TTC549 (cell line): ENCODE measurements around the gene PACS2.
"Not testable (repeated sequence)": the region's sequence is repeated elsewhere in the genome, so short reads cannot be mapped to it uniquely, and the experiment has no call there.

Source experiments
- FAIRE-seq: peaks from 2 replicates; lab custom pipeline; 2012; peaks lifted over from hg19 to GRCh38; lab: Jason Lieb, UNC

Gene PACS2

DNA sequence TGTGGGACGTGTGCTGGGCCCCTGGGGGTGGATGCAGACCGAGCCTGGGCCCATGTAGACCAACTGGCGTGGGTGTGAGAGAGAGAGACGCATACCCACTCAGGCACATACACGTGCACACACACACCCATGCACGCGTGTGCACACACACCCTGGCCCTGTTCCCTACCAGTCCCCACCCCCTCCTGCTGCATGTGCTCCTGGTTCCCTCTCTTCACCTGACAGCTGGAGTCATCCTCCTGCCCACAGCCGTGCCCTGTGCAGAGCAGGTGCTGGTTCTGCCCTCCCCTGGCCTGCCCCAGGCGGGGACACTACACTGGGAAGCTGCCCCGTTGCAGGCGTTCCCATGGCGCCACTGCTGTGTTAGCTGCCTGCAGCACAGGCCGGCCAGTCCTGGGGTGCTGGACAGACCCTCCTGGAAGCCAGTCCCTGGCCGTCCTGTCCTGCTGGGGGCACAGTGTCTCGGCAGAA, 18.5 kb downstream of the PACS2 start:
- no peak for FAIRE-seq

DNA sequence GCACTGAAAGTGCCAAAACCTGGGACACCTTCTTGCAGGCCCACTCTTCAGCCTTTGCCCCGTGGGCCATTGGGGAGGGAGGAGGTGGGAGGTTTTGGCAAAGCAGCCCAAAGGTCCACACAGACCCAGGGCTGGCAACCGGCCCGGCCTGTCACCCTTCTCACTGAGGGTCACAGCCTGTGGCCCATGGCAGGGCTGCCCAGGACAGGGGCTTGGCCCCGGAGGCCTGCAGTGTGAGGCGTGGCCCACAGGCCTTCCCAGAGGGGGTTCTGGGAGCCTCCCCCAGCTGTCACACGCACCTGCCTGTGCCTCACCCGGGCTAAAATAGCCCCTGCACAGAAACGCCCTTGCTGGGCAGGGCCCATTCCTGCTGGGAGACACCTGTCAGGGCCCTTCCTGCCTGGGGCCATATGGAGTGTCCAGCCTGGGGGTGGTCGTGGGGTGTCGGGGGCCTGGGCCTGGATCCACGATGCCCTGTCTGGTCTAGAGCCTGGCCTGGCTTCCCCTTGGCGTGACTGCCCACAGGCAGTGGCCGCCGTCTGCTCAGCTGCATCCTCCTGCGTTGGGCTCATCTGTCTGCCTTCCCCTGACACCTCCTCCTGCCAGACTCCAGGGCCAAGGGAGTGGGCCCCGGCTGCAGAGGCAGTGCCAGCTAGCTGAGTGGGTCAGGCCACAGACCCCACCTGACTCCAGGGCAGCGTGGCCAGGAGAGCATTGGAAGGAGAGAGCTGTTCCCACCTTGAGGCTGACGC, 19.2 kb downstream of the PACS2 start:
- FAIRE-seq = no peak

DNA sequence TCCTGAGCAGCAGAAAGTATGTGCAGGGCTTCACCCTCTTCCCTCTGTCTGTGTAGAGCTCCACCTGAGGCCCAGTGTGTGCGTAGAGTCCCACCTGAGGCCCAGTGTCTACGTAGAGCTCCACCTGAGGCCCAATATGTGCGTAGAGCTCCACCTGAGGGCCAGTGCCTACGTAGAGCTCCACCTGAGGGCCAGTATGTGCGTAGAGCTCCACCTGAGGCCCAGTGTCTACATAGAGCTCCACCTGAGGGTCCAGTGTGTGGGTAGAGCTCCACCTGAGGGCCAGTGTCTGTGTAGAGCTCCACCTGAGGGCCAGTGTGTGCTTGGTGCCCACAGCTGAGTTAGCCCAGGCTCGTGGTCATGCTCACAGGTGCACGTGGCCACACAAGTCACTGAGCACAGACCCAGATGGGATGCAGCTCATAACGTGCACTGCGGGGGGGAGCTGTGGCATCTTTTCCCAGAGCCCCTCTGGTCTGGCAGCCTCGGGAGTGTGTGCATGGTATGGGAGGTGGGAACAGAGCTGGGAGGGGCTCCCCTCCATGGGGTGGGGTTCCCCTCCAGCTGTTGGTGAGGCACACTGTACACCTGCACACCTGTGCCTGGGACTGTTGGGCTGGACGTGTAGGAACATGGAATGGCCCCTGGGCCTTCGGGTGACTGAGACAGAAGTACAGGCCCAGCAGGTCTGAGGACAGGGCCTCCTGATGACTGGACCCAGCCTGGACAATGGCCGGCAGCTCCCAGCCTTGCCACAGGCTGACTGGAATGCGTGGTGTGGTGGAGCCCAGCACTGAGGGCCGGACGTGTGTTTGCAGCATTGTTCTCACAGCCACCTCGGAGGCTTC, 20.1 kb downstream of the PACS2 start:
- no peak for FAIRE-seq

DNA sequence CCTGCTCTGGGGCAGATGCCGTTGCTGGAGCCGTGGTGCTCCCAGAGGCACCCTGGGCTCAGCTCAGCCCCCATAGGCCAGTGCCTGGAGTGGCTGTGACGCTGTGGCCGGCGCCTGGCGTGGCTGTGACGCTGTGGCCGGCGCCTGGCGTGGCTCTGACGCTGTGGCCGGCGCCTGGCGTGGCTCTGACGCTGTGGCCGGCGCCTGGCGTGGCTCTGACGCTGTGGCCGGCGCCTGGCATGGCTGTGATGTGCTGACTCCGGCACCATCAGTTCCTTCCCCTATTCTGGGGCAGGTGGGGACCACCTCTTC, 20.6 kb downstream of the PACS2 start:
- FAIRE-seq = not testable (repeated sequence)

DNA sequence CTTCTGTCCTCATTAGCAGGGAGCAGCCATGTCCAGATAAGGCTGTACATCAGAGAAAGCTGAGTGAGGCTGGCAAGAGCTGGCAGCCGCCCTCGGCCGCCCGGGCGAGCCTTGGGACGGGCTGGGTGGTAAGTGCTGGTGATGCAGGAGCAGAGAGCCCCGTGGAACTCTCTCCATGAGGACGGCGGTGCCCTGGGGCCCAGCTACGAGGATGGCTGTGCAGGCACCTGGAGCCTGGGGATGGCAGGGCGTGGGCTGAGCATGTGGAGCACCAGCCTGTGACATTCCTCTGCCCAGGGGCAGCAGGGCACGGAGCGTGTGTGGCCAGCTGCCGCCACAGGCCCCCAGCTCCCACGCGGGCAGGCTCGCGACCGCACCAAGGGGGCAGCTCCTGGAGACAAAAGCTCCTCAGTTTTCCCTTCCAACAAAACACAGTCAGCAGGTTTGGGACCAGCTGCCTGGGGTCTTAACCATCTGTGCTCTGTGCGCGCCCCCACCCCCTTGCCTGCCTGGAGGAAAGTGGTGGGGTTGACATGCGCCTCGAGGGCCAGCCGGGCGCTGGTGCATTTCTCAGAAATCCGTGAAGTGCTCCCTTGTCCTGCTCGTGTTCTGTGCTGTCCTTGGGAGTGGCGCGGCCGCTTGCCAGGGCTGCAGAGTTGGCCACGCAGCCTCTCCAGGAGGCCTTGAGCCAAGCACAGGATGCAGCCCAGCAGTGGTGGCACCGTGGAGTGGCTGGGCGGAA, 21.4 kb downstream of the PACS2 start:
- no peak for FAIRE-seq

DNA sequence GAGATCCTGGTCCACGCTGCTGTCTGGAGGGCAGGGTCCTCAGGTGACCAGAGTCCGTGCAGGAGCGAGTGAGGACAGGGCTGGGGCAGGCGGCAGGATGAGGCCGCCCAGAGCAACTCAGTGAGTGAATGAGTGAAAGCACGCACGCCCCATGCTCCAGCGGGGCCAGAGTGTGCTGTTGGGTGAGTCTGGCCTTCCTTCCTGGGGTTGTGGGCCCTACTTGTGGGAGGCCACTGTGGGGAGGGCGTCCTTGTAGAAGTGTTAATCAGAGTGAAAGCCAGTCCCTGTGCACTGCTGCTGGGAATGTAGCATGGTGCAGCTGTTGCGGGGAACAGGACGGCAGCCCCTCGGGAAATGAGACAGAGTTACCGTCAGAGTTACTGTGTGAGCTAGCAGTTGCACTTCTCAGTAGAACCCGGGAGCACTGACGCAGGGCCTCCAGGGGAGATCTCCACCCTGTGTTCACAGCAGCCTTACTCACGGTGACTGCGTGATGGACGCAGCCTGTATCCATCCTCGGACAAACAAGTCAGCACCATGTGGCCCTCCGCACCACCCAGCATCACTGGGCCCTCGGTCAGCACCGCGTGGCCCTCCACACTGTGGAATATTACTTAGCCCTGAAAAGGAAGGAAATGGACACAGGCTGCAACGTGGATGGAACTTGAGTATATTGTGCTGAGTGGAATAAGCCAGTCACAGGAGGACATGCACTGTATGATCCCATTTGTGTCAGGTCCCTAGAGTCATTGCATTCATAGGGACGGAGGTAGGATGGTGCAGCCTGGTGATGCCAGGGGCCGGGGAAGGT, 22.1 kb downstream of the PACS2 start:
- no peak for FAIRE-seq

DNA sequence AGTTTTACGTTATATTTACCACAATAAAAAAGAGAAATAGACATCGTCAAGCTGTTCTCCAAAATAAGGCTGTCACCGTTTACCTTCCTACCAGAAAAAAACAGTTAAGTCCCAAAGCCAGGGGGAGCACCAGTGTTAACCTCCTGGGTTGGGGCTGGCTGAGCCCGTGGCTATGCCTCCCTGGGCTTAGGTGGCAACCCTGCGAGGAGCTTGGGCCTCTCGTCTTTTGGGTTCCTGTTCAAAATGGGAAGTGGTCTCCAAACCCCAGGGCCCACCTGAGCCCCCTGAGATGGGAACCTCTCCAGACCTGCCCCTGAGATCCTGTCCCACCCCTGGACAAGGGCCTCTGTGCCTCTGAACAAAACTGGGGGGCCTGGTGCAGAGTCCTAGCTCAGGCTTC, 22.9 kb downstream of the PACS2 start:
- no peak for FAIRE-seq

DNA sequence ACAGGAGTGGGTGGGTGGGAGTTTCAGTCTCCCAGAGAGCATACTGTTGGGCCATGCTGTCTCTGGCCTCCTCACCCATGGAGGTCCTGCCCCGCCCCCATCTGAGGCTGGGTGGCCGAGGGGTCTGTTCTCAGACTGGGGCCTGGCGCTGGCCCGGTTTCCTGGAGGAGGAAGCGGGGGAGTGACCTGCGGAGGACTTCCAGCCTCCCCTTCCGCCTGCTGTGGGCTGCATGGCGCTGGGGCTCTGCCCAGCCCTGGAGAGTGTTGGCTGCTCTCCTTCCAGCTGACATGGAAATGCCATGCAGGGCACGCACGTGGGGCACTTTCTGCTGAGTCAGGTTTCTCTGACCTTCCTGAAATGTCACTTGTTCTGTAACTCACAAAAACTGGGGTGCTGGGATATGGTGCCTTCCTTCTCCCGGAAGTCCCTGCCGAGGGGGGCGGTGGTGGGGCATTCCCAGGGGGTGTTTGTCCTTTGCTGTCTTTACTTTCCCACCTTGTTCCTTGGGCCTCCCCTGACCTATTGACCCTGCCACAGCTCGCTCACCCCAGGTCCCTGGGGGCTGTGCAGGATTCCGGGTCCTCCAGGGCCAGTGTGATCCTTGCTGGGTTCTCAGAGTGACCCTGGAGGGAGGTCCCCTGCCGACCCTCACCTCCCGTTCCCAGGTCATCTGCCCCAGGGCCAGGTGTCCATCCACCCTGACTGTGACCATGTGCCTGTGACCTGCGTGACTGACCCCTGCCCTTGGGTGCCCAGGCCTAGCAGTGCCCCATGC, 23.6 kb downstream of the PACS2 start:
- FAIRE-seq = no peak

DNA sequence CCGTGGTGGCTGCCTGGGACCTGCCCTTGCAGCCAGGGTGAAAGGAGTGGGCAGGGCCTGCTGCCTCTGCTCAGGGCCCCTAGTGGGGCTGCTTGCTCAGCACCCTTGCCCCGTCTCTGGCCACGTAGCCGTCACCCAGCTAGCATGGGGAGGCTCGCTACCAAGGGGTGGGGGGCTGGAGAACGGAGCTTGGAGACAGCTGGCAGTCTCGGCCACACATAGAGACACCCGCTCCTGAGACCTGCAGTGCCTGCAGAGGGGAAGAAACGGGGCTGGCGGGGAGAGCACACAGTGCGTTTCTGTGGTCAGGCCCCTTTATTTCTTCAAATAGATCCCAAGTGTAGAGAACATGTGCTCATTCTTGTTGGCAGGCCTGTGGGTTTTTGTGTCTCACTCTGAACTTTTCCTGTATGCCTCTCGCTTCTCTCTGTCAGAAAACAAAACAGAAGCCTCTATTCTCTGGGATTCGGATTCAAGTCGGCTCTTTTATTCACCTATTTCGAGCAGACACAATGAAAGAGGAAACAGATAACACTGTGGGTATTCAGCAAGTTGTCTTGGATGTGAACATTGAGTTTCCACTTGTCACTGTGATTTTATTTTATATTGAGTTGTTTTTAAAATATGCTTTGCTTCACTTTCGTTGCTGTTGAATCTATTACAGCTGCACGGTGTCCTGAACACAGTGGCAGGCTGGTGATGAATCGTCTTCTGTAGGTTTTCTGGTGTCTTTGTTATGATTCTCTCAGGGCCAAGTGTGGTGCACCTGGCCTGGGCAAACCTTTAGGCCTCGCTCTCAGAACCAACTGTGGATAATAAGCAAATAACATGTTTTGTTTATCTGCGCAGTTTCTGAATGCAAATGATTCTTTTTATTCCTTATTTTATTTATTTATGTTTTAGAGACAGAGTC, 26.5 kb downstream of the PACS2 start:
- no peak for FAIRE-seq

DNA sequence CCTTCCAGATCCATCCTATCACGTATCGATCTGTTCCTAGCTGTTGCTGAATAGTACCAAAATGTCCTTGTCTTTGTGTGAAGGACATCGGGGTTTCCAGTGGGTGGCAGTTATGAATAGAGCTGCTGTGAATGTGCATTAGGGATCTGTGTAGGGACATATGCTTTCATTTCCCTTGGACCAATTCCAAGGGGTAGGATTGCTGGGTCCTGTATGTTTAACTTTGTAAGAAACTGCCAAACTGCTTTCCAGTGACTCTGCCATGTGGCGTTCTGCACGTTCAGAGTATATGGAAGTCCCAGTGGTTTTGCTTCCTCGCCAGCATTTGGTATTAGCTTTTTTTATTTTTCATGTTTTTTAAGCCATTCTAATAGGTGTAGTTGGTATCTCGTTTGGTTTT, 28.6 kb downstream of the PACS2 start:
- FAIRE-seq = no peak

DNA sequence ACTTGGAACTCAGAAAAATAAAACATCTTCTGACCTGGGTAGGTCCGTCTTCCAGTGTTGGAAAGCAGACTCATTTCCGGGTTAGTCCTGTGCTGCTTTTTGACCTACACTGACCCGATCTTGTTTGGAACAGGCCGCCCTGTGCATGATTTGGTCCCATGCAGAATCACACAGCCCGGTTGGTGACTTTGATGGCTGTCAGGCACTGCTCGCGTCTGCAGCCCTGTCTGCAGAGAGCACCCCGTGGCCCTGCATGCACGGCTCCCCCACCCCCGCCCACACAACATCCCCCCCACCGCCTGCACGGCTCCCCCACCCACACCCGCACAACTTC, 31.6 kb downstream of the PACS2 start:
- no peak for FAIRE-seq

DNA sequence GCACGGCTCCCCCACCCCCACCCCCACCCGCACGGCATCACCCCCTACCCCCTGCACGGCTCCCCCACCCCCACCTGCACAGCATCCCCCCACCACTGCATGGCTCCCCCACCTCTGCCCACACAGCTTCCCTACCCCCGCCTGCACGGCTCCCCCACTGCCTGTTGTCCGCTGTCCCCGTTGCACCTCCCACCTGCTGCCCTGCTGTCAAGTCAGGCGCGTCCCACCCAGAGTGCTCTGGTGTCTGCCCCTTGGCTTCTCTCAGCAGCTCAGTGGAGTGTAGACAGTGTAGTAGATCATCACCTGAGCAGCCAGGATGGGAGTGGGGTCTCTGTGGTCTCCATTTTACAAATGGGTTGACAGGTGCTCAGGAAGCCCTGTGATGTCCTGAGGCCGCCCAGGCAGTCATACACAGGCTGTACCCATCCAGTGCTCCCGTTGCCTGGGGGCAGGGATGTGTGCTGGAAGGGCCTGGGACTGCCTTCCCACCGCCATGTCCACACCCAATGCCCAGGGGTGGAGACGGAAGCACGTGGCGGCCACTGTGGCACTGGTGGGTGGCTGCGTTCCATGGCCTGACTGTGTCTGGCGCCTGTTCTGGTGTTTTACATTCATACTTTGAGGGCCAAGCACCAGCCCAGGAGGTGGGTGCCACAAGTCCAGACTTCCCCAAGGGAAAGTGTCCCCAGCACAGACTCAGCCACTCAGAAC, 32.5 kb downstream of the PACS2 start:
- no peak for FAIRE-seq

DNA sequence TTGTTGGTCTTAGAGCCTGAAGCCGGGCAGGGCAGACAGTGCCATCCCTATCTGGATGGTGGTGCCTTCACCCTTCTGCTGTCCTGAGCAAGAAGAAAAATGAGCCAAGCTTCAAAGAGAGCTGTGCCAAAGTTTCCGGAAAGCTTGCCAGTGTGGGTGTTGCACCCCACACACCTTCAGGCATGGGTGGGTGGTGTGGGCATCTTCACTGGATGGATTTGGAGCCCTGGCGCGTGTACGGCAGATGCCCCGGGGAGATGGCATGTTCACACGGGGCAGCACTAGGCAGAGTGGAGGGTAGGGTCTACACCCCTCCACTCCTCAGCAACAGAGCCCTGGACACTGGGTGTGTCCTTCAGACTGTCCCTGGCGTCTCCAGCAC, 33.0 kb downstream of the PACS2 start:
- FAIRE-seq = no peak

DNA sequence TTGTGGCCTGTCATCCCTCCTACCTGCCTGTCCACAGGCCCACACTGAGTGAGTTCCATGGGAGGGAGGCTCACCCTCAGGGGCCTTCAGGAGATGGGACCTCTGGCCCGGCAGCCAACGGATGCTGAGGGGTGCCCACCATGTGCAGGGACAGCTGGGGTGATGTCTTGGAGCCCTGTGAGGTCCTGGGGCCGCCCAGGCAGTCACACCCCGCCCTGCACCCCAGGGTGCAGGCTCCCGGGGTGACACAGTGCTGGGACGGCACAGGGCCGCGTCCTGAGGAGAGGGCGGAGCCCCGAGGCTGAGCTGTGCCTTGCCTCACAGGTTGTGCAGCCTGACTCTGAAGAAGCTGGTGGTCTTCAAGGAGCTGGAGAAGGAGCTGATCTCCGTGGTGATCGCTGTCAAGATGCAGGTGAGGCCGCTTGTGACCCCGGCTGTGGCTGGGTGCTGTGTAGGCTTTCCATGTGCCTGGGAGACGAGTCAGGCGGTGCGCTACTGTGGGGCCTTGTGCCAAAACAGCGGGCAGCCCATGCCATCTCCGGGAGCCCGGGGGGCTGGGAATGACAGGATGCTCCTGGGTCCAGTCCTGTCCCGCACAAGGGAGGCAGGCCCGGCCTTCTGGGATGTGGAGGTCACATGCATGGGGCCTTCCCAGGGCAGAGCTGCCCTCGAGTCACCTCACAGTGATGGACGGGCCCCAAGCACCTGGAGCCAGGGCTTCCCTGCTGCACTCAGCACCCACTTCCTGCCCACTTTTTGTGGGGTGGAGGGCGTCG, 33.8 kb downstream of the PACS2 start:
- FAIRE-seq = no peak

DNA sequence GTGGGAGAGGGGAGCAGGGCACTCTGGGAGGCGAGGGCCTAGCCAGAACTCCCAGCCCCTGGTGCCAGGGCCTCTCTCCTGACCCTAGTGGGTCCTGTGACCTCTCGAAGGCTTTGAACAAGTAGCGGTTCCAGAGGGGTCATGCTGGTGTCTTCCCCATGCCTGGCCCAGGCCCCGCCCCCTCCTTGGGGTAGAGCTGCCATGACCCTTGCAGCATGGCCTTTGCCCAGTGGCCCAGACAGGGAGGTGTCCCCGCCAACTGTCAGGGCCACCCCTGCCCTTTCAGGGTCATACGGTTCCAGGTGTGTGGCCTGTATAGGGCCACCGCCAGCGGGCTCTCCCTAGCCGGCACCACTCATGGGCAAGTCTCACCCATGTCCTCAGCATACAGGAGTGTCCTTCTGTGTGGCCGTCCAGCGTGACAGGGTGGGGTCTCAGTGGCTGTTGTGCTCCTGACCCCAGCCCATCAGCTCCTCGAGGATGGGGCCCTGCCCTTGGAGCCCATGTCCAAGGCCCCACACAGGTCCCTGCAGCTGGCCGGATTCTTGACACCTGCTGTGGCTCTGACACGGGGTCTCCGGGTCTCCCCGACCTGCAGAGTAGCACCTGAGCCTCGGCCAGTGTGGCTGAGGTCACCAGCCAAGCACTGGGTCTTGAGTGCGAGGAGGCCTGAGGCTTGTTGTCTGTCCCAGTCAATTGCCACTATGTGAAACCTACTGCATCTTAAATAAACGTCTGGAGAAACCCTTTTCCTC, 34.6 kb downstream of the PACS2 start:
- FAIRE-seq = no peak

DNA sequence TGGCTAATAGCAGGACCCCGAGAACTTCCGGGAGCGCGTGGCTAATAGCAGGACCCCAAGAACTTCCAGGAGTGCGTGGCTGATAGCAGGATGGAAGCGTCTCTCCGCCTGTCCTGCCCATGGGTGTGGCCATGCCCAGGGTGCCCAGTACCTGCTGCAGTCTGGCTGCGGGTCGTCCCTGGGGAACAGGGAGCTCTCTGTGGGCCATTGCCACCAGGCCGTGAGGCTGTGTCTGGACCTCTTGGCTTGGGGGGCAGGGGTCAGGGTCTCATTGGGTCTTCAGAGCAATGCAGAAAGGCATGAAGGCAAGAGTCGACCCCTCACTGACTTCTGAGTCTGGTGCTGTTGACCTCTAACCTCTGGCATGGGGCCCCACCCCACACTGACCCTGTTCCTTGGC, 35.4 kb downstream of the PACS2 start:
- no peak for FAIRE-seq

DNA sequence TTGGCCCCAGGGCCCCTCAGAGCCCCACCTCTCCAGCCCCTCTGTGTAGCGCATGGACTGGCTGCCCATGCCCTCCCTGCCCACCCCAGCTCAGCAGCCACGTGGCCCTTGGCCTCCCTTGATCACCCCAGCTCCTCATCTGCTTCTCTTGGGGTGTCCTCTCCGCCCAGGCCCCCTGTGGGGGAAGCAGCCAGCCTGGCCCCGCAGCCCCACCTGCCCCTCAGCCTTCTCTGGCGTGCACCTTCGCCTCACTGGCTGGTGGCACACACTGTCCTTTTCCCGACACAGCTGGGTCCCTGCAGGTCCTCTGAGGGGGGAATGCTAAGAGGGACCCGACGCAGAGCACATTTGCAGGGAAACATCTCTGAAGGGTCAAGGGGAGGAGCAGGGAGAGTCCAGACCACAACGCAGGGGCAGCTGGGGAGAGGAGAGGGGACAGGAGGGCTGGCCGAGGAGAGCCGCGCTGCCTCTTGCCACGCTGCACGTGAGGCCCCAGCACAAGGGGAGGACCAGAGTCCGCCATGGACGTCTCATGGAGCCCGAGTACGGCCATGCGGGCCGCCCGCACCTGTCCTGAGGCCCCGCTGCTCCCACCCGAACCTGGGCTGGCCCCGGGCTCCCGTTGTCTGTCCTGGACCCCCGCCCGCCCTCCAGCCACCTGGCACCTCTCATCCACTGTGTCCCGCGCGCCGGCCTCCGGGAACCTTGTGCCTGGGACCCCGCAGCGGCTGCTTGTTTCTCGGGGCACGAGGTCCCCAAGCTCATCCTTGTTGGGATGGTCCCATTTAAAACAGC, 36.1 kb downstream of the PACS2 start:
- FAIRE-seq = no peak
